Measurements from ENCODE around the gene ANKRD53.

ANKRD53 gene

GRCh38 chr2:70959851-70960832 lies 18.3 kb upstream of the ANKRD53 start:
- Histone ChIP-seq H3K27me3 (ENCODE audit: control insufficient read depth, insufficient read depth, low read length, poor library complexity, severe bottlenecking) (peaks cover 38% of the 10 kb centered on the region), H3K36me3 (ENCODE audit: control insufficient read depth, insufficient read depth, low read length) (no peaks in the 10 kb centered on the region), H3K27ac (ENCODE audit: insufficient read depth, low read depth, low read length, poor library complexity, severe bottlenecking) (no peak overlapping the region), H3K4me1 (ENCODE audit: control insufficient read depth, insufficient read depth, low read length) (no peaks in the 10 kb centered on the region), H3K9me3 (ENCODE audit: control insufficient read depth, low read length) (no peaks in the 10 kb centered on the region), H3K4me3 (ENCODE audit: insufficient read depth, low read depth, low read length) (no peak overlapping the region)
- 87 to 88% methylated on average over 17 of the region's 17 CpGs for WGBS, 2 experiments

- H3K4me1 ChIP-seq (ENCODE audit: control insufficient read depth, insufficient read depth, low read length) = no peaks in the 10 kb centered on the region
- H3K27me3 ChIP-seq (ENCODE audit: control insufficient read depth, insufficient read depth, low read length, poor library complexity, severe bottlenecking) = peaks cover 42% of the 10 kb centered on the region
- no peak overlapping the region for H3K27ac ChIP-seq (ENCODE audit: insufficient read depth, low read depth, low read length, poor library complexity, severe bottlenecking)
- WGBS, 2 experiments = 86 to 87% methylated on average over 14 of the region's 14 CpGs
- no peak overlapping the region for H3K4me3 ChIP-seq (ENCODE audit: insufficient read depth, low read depth, low read length)
- no peaks in the 10 kb centered on the region for H3K9me3 ChIP-seq (ENCODE audit: control insufficient read depth, low read length)
- no peaks in the 10 kb centered on the region for H3K36me3 ChIP-seq (ENCODE audit: control insufficient read depth, insufficient read depth, low read length)
These were observed 17.4 kb upstream of the ANKRD53 start for GRCh38 chr2:70960833-70961647.

- Histone ChIP-seq H3K27ac (ENCODE audit: insufficient read depth, low read depth, low read length, poor library complexity, severe bottlenecking) (no peak overlapping the region), H3K4me1 (ENCODE audit: control insufficient read depth, insufficient read depth, low read length) (no peaks in the 10 kb centered on the region), H3K27me3 (ENCODE audit: control insufficient read depth, insufficient read depth, low read length, poor library complexity, severe bottlenecking) (peaks cover 48% of the 10 kb centered on the region), H3K4me3 (ENCODE audit: insufficient read depth, low read depth, low read length) (no peak overlapping the region), H3K9me3 (ENCODE audit: control insufficient read depth, low read length) (no peaks in the 10 kb centered on the region), H3K36me3 (ENCODE audit: control insufficient read depth, insufficient read depth, low read length) (no peaks in the 10 kb centered on the region)
- 85 to 89% methylated on average over 4 of the region's 4 CpGs for WGBS, 2 experiments
These were observed 16.8 kb upstream of the ANKRD53 start for GRCh38 chr2:70961648-70961994.

GRCh38 chr2:70962211-70962884 lies 16.1 kb upstream of the ANKRD53 start:
- Histone ChIP-seq H3K4me3 (ENCODE audit: insufficient read depth, low read depth, low read length) (no peak overlapping the region), H3K36me3 (ENCODE audit: control insufficient read depth, insufficient read depth, low read length) (no peaks in the 10 kb centered on the region), H3K4me1 (ENCODE audit: control insufficient read depth, insufficient read depth, low read length) (no peaks in the 10 kb centered on the region), H3K9me3 (ENCODE audit: control insufficient read depth, low read length) (no peaks in the 10 kb centered on the region), H3K27ac (ENCODE audit: insufficient read depth, low read depth, low read length, poor library complexity, severe bottlenecking) (no peak overlapping the region), H3K27me3 (ENCODE audit: control insufficient read depth, insufficient read depth, low read length, poor library complexity, severe bottlenecking) (peaks cover 56% of the 10 kb centered on the region)
- WGBS, 2 experiments = 83 to 84% methylated on average over 12 of the region's 12 CpGs

- WGBS, 2 experiments = 76 to 79% methylated on average over 18 of the region's 18 CpGs
- Histone ChIP-seq H3K27ac (ENCODE audit: insufficient read depth, low read depth, low read length, poor library complexity, severe bottlenecking) (no peak overlapping the region), H3K27me3 (ENCODE audit: control insufficient read depth, insufficient read depth, low read length, poor library complexity, severe bottlenecking) (peaks cover 64% of the 10 kb centered on the region), H3K4me3 (ENCODE audit: insufficient read depth, low read depth, low read length) (no peak overlapping the region), H3K4me1 (ENCODE audit: control insufficient read depth, insufficient read depth, low read length) (no peaks in the 10 kb centered on the region), H3K9me3 (ENCODE audit: control insufficient read depth, low read length) (no peaks in the 10 kb centered on the region), H3K36me3 (ENCODE audit: control insufficient read depth, insufficient read depth, low read length) (no peaks in the 10 kb centered on the region)
These were observed 15.2 kb upstream of the ANKRD53 start for GRCh38 chr2:70962885-70963878.

- Histone ChIP-seq H3K9me3 (ENCODE audit: control insufficient read depth, low read length) (no peaks in the 10 kb centered on the region), H3K27ac (ENCODE audit: insufficient read depth, low read depth, low read length, poor library complexity, severe bottlenecking) (no peak overlapping the region), H3K27me3 (ENCODE audit: control insufficient read depth, insufficient read depth, low read length, poor library complexity, severe bottlenecking) (peaks cover 70% of the 10 kb centered on the region), H3K36me3 (ENCODE audit: control insufficient read depth, insufficient read depth, low read length) (no peaks in the 10 kb centered on the region), H3K4me1 (ENCODE audit: control insufficient read depth, insufficient read depth, low read length) (no peaks in the 10 kb centered on the region), H3K4me3 (ENCODE audit: insufficient read depth, low read depth, low read length) (no peak overlapping the region)
- WGBS, 2 experiments = 71 to 84% methylated on average over 4 of the region's 4 CpGs
These were observed 14.3 kb upstream of the ANKRD53 start for GRCh38 chr2:70964133-70964532.

- no peaks in the 10 kb centered on the region for H3K9me3 ChIP-seq (ENCODE audit: control insufficient read depth, low read length)
- H3K4me3 ChIP-seq (ENCODE audit: insufficient read depth, low read depth, low read length) = peak overlapping the region; percentile 26
- H3K4me1 ChIP-seq (ENCODE audit: control insufficient read depth, insufficient read depth, low read length) = no peaks in the 10 kb centered on the region
- no peak overlapping the region for H3K27ac ChIP-seq (ENCODE audit: insufficient read depth, low read depth, low read length, poor library complexity, severe bottlenecking)
- peaks cover 77% of the 10 kb centered on the region for H3K27me3 ChIP-seq (ENCODE audit: control insufficient read depth, insufficient read depth, low read length, poor library complexity, severe bottlenecking)
- WGBS, 2 experiments = 6% methylated on average over 57 to 59 of the region's 59 CpGs
- H3K36me3 ChIP-seq (ENCODE audit: control insufficient read depth, insufficient read depth, low read length) = no peaks in the 10 kb centered on the region
These were observed 13.6 kb upstream of the ANKRD53 start for GRCh38 chr2:70964596-70965386.

- Histone ChIP-seq H3K4me3 (ENCODE audit: insufficient read depth, low read depth, low read length) (no peak overlapping the region), H3K27ac (ENCODE audit: insufficient read depth, low read depth, low read length, poor library complexity, severe bottlenecking) (no peak overlapping the region), H3K9me3 (ENCODE audit: control insufficient read depth, low read length) (no peaks in the 10 kb centered on the region), H3K4me1 (ENCODE audit: control insufficient read depth, insufficient read depth, low read length) (no peaks in the 10 kb centered on the region), H3K36me3 (ENCODE audit: control insufficient read depth, insufficient read depth, low read length) (no peaks in the 10 kb centered on the region), H3K27me3 (ENCODE audit: control insufficient read depth, insufficient read depth, low read length, poor library complexity, severe bottlenecking) (peaks cover 83% of the 10 kb centered on the region)
- 71% methylated on average over 14 of the region's 14 CpGs for WGBS, 2 experiments
These were observed 12.9 kb upstream of the ANKRD53 start for GRCh38 chr2:70965506-70965905.

- H3K36me3 ChIP-seq (ENCODE audit: control insufficient read depth, insufficient read depth, low read length) = no peaks in the 10 kb centered on the region
- no peak overlapping the region for H3K4me3 ChIP-seq (ENCODE audit: insufficient read depth, low read depth, low read length)
- no peaks in the 10 kb centered on the region for H3K9me3 ChIP-seq (ENCODE audit: control insufficient read depth, low read length)
- no peak overlapping the region for H3K27ac ChIP-seq (ENCODE audit: insufficient read depth, low read depth, low read length, poor library complexity, severe bottlenecking)
- WGBS, 2 experiments = 59 to 70% methylated on average over 4 of the region's 4 CpGs
- no peaks in the 10 kb centered on the region for H3K4me1 ChIP-seq (ENCODE audit: control insufficient read depth, insufficient read depth, low read length)
- H3K27me3 ChIP-seq (ENCODE audit: control insufficient read depth, insufficient read depth, low read length, poor library complexity, severe bottlenecking) = peaks cover 95% of the 10 kb centered on the region
These were observed 11.7 kb upstream of the ANKRD53 start for GRCh38 chr2:70966681-70967080.

Data from ectodermal cell (in vitro differentiated cells).